GM19351 (cell line): Measurements from ENCODE around the gene HDAC2.
"Not testable (repeated sequence)": the region's sequence is repeated elsewhere in the genome, so short reads cannot be mapped to it uniquely, and the experiment has no call there.

Experiments used
- ATAC-seq: cut with Tn5 transposase; IDR thresholded peaks from one replicate; pipeline ENCODE4 v1.9.1; 2021; ENCODE audit warnings: mild to moderate bottlenecking, moderate library complexity; ENCODE audit not compliant: unreplicated experiment

The HDAC2 gene

DNA sequence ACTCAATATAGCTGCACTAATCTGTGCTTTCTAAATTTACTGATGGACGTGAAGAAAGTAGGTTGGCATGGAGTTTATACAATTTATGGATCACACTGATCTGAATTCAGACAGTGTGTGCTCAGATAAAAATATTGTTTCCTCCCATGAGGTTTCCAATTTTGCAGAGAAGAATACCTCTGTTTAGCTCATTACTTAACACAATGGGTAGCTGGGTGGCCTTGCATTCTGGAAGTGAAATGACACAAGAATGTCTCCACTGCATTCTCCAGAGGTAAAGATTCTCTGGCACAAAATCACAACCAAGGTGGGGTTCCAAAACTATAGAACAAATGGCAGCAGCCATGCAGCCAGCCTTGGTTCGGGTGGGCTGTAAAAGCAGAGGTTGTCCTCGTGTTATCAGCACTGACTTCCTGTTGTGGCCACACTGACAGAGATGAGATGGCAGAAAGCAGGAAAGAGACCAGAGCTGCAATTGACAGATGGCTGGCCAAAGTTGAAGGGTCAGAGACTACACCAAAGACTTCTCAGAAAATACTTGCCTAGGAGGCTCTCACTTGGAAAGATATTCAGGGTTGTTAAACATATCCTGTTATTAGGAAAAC lies 50.2 kb downstream of the HDAC2 start:
- peak; percentile 80 for ATAC-seq

DNA sequence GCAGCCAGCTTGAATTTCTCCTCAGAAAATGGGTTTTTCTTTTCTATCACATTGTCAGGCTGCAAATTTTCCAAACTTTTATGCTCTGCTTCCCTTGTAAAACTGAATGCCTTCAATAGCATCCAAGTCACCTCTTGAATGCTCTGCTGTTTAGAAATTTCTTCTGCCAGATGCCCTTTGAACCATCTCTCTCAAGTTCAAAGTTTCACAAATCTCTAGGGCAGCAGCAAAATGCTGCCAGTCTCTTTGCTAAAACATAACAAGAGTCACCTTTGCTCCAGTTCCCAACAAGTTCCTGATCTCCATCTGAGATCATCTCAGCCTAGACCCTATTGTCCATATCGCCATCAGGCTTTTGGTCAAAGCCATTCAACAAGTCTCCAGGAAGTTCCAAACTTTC lies 60.7 kb downstream of the HDAC2 start:
- not testable (repeated sequence) for ATAC-seq

DNA sequence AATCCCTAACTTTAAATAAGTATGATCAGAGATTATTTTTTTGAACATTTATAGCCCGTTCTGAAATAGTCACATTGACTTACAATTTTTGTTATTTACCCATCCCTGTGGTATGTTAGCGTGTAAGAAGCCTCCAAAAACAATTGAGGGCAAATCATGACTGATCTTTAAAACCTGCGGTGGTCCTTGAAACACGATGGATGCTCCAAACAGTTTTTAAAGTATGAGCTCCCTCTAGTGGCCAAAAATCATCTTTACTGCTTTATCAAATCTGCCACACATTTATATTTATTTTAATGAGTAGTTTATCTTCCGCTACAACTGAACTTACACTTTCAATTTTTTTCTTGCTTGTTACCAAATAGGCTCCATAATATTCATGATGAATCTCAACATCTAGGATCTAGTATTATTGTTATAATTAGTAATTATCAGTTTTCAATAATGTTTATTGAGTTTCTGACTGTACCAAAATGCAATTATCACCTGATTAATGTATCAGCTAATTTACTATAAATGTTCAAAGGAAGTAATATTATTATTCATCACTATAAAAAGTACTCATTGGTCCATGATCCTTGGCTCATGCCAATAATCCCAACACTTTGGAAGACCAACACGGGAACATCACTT lies 61.6 kb downstream of the HDAC2 start:
- ATAC-seq = peak; percentile 71

- ATAC-seq = no peak
These were observed 62.1 kb downstream of the HDAC2 start for GRCh38 chr6:113908801-113909200.

DNA sequence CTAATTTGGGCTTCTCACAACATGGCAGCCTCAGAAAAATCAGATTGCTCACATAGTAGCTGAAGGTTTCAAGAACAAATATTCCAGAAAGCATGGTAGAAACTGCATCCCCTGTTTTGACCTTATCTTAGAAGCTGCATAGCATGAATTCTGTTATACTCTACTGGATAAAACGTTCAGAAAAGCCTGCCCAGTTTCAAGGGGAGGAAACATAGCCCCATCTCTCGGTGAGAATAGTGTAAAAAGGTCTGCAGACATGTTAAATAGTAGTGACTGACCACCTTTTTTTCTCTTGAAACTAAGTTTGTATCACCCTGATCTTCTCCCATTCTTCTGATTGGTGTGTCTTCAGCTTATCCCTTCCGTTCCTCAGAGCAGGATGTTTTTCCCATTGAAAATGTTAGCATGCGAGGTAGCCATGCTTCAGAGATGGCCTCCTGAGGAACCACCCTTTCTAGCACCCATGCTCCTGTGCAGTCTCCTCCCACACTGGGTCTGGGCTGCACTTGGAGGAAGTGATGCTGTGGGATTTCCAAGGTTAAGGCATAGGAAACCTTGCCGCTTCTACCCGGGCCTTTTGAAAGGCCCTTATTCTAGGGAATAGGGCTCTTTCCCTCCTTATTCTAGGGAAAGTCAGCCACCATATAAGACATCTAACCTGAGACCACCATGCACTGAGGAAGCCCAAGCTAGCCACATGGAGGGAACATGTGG lies 63.7 kb downstream of the HDAC2 start:
- ATAC-seq = no peak

DNA sequence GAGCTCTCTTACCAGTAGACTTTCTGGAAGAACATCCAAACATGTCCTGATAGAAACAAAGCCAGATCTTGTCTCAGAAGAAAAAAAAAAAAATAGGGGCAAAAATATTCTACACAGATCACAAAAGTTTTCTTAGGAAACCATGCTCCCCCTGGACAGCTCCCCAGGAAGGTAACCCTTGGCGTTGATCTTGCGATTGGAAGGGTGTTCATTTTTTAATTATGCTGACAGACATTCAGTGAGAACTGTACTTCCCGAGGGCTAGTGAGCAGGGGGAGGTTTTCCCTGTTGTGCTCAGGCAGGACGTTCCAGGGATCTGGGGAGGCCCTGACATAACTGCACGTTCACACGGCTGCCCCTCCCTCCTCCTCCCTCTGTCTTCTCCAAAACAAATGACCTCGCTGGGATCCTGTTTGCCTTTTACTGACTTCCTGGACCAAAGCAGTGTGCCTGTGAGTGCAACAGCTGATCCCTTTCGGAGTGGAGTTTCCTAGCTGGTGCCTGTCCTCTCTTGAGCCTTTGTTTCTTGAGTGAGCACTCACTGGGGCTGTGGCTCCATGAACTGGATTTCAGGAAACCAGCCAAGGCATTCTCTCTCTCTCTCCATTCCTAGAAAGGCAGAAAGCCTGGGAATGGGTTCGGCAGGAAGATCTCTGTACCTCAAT lies 67.2 kb downstream of the HDAC2 start:
- ATAC-seq = no peak

DNA sequence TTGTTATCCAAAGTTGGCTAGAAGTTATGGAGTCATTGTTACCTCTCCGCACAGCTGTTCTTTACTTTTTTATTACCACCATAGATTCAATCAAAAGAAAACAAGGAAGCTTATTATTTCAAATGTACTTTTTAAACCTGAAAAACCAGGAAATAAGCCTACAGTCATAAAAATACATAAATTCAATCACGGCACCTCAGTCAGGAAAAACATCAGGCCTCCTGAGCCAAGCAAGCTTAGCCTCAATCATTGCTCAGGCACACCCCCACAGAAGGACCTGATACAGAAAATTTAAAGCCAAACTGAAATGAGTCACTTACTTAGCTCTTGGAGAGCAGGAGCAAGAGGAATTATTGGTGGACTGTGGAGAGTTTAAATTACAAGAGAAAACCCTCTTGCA lies 69.5 kb downstream of the HDAC2 start:
- no peak for ATAC-seq

DNA sequence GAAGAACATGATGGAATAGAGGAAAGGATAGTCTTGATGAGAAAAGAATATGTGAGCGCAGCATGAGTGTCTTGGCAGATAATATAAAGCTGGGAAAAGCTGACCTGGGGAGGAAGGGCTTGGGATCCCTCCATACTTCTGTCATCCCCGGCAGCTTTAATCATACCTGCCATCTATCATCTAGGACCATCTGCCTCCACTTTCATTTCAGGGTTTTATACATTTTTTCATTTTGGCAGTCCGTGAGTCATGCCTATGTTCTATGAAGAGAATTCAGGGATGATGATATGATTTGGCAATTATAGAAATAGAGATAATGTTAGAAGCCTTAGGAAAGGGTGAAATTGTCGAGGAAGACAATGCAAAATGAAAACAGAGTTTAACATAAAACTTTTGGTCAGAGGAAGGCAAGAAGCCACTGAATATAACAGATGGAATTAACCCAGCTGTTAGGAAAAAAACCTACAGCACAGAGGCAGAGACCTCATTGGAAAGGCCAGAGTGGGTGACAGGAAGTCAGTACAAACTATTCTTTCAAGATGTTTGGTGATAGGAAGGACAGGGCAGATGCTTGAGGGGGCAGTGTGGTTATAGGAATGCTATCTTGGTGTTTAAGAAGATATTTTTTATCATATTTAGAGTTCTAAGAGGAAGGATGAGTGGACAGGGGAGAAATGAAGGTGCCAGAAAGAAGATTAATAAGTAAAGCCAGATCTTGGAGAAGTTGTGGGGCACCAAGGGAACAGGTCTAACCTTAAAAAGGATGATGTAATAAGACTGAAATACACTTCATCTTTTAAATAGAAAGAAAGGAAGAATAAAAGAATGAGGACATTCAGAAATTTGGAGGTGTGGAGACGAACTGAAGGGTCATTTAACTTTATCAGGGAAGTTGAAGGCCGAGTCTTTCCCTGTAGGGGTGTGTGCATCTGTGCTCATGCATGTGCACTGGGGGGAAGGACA lies 76.0 kb downstream of the HDAC2 start:
- no peak for ATAC-seq

GRCh38 chr6:113893866-113894265 lies 77.1 kb downstream of the HDAC2 start:
- ATAC-seq = no peak

DNA sequence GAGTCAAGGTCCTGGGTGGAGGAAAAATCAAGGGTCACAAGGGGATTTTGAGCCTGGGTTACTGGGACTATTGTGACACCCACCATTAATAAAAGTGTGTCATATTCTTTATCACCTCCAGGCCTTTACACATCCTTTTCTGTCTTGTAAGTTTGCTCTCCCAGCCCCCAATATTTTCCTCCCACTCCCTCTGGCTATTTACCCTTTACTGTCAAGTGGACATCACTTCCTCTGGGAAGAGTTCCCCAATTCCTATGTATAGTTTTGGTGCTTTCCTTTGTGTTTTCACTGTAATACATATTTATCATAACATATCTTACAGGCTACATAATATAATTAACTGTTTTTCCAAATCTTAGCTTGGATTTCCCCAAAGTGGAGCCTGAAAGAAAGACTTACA lies 77.5 kb downstream of the HDAC2 start:
- ATAC-seq = no peak

DNA sequence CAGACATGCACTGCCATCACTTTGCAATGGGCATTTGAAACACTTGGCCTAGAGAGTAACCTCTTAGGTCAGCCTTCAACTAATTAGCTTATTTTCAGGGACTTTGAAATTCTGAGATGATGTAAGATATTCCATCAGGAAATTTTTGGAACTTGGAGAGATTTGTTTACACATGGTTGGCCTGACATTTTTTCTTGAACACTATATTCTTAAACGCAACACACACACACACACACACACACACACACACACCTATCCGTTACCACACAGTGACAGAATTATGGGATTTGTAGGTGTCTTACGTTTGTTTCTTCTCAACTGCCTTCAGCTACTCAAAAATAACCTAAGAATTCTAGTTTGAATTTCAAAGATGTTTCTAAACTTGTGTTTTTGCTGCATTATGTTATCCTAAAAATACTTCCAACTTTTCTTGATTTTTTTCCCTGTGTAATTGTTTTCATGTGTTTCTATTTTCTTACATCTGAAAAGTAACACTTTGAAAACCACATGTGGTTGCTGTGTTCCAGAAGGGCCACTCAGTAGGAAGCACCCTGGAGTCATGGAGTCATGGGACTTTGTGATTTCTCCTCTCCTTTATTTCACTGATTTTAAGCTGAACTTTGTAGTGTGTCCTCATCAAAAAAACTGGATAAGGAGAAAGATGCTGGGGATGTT lies 81.9 kb downstream of the HDAC2 start:
- ATAC-seq = no peak

DNA sequence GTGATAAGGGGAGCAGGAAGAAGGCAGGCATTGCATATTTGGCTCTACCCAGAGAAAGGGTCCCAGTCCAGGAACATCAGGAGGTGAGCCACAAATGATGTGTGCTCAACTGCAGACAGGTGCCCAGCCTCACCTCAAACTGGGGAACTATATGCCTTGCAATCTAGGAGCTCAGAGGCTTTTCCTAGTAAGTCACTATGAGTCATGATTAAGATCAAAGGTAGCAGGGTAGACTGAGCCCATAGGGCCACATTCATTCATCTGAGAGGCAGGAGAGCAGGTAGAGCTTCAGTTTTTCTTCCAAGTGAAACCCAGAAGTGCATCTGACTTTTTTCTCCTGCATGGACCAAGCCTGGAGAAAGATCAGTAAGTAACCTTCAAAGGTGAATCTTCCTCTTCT lies 82.5 kb downstream of the HDAC2 start:
- ATAC-seq = no peak

- ATAC-seq = no peak
These were observed 84.4 kb downstream of the HDAC2 start for GRCh38 chr6:113886512-113886911.

DNA sequence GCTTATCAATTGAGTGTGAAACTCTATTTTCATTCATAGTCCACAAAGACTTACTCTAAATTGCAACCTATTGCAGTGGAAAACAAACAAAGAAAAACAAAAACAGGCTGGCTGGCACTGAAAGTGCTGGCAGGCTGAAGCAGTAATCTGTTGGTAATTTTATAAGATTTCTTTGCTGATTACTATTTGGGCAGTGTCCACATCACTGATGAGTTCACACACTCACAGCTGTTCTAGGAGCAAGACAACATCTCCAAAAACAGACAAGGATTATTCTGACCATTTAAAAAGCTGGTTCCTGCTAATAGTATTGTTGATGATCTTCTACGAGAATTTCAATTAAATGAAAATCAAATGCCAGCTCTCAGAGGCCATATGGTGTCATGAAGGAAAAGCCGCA lies 86.9 kb downstream of the HDAC2 start:
- ATAC-seq = no peak
